Effector memory CD4-positive, alpha-beta T cell (primary cell): ENCODE results near the gene HPX.
A peak's percentile ranks its signal among the peaks of the same experiment; 100 is the strongest.

ENCODE experiments used
- DNase-seq, 3 donors: peaks; one replicate each; pipeline ENCODE4 v3.0.0-alpha.2; 2020
- H3K27ac ChIP-seq: 2 replicates; pipeline ENCODE4 v1.7.0; 2013; ENCODE audit warnings: mild to moderate bottlenecking, low read length, moderate library complexity; ENCODE audit not compliant: insufficient read depth, poor library complexity, severe bottlenecking
- H3K27me3 ChIP-seq: replicated peaks from 2 replicates; pipeline ENCODE4 v1.7.0; 2013; ENCODE audit warnings: mild to moderate bottlenecking, low read length; ENCODE audit not compliant: insufficient read depth, control insufficient read depth, poor library complexity, severe bottlenecking
- H3K36me3 ChIP-seq: 2 replicates; pipeline ENCODE4 v1.7.0; 2013; ENCODE audit warnings: mild to moderate bottlenecking, low read length, moderate library complexity; ENCODE audit not compliant: control insufficient read depth, insufficient read depth
- H3K4me1 ChIP-seq: 2 replicates; pipeline ENCODE4 v1.7.0; 2013; ENCODE audit warnings: low read length, mild to moderate bottlenecking; ENCODE audit not compliant: control insufficient read depth, insufficient read depth, poor library complexity, severe bottlenecking
- H3K4me3 ChIP-seq: 2 replicates; pipeline ENCODE4 v1.7.0; 2013; ENCODE audit warnings: low read length, low read depth, mild to moderate bottlenecking; ENCODE audit not compliant: insufficient read depth, poor library complexity, severe bottlenecking
- H3K9me3 ChIP-seq: 2 replicates; pipeline ENCODE4 v1.7.0; 2013; ENCODE audit warnings: mild to moderate bottlenecking, low read length, moderate library complexity; ENCODE audit not compliant: control insufficient read depth

Gene HPX

DNA sequence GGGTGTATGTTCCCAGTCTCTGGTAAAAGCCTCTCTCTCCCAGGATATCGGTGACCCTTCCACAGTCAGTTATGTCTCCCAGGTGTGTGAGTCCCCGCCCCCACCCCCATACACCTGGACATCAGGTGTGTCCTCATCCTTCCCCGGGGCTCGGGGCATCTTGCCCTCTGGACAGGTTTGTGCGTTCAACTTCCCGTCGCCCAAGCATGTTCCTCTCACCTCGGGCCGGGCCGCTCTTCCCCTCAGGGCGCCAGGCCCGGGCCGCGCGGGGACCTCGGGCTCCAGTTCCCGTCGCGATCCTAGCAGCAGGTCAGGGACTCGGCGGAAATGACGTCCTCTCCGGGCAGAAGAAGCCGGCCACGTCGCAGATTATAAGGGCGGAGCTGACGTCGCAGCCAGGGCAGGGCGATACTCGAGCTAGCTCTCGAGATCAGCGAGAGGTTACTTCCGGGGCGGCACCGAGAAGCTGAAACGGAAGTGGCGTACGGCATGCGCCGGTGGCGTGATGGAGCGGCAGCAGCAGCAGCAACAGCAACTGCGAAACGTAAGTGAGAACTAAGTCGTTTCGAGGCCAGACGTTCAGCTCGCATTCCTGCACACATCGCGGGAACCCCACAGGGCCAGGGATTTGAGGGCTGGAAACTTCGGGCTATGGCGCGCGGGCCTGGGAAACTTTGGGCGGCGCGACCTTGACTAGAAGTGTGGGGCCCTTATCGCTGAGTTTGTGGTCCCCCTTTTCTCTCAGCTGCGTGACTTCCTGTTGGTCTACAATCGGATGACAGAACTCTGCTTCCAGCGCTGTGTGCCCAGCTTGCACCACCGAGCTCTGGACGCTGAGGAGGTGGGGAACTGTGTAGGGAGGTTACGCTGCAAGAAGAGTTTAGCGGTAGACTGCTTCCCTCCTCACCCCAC is 40.5 kb upstream of the HPX start, which contains the start of the genes ARFIP2 and TIMM10B:
Gene ARFIP2, minus strand, starts transcription at position 320 of the 912 bp plus-strand sequence. CDS start 910 bp downstream, outside the sequence.
Gene TIMM10B, plus strand, starts transcription at position 490 of the 912 bp plus-strand sequence. Its CDS starts 16 bp downstream, at position 506.
- H3K27me3 ChIP-seq, result no peaks in the 10 kb centered on the region
- H3K36me3 ChIP-seq, result peaks cover 40% of the 10 kb centered on the region
- peak within 1 kb of the TSS; percentile 88 for H3K27ac ChIP-seq
- H3K4me1 ChIP-seq, result peaks cover 21% of the 10 kb centered on the region
- H3K4me3 ChIP-seq, result peak within 1 kb of the TSS; percentile 74
- peak; percentile 90 to 96 (median 94) for DNase-seq
- H3K9me3 ChIP-seq, result no peaks in the 10 kb centered on the region

DNA sequence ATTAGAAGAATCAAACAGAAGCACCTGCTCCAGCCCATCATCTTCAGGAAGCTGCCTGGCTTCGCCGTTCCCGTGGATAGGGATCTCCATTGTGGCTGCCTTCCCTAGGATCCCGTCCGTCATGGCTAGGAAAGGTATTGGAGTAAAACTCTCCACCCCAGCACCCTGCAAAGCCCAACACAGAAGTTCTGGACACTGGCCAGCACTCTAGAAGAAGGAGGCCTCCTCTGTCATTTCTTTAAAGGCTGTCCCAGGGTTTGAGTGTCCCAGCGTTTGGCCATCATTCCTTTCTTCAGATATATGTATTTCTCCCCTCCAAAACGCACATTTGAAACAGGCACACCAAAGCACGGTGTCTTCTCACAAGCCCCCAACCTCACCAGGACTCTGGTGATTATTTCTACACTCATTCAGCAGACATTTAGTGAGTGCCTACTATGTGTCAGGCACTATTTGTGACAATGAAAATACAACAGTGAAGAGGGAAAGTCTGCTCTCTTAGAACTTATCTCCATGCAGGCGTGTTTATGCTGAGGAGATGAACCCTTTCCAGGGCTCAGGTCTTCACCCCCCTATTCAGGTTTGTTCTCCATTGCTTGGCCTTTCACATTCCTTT is 39.6 kb upstream of the HPX start:
- DNase-seq, result no peak
- H3K36me3 ChIP-seq, result peaks cover 35% of the 10 kb centered on the region
- peaks cover 21% of the 10 kb centered on the region for H3K4me1 ChIP-seq
- peak overlapping the region; percentile 74 for H3K4me3 ChIP-seq
- H3K27ac ChIP-seq, result peak overlapping the region; percentile 88
- no peaks in the 10 kb centered on the region for H3K27me3 ChIP-seq
- H3K9me3 ChIP-seq, result no peaks in the 10 kb centered on the region

- peaks cover 18% of the 10 kb centered on the region for H3K4me1 ChIP-seq
- no peaks in the 10 kb centered on the region for H3K9me3 ChIP-seq
- H3K36me3 ChIP-seq, result peaks cover 13% of the 10 kb centered on the region
- H3K27ac ChIP-seq, result no peak overlapping the region
- H3K4me3 ChIP-seq, result no peak overlapping the region
- H3K27me3 ChIP-seq, result no peaks in the 10 kb centered on the region
- no peak for DNase-seq
These were observed 35.8 kb upstream of the HPX start for GRCh38 chr11:6476571-6476970.

DNA sequence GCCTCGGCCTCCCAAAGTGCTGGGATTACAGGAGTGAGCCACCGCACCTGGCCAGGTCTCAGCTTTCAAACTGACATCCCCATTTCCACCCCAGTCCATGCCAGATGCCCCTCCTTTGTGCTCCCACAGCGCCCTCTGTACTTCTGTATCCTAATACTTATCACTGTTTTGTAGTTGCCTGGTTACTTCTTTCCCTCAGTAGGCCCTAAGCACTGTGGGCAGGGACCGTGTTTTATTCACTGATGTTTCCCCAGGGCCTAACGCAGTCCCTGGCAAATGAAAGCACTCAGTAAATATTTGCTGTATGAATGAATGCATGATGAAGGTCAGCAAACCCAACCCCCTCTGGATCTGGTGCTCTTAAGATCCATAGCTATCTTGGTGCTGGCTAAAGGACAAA is 35.1 kb upstream of the HPX start:
- H3K27ac ChIP-seq, result no peak overlapping the region
- peaks cover 18% of the 10 kb centered on the region for H3K4me1 ChIP-seq
- DNase-seq, result no peak
- H3K4me3 ChIP-seq, result no peak overlapping the region
- H3K36me3 ChIP-seq, result peaks cover 13% of the 10 kb centered on the region
- no peaks in the 10 kb centered on the region for H3K9me3 ChIP-seq
- H3K27me3 ChIP-seq, result no peaks in the 10 kb centered on the region

DNA sequence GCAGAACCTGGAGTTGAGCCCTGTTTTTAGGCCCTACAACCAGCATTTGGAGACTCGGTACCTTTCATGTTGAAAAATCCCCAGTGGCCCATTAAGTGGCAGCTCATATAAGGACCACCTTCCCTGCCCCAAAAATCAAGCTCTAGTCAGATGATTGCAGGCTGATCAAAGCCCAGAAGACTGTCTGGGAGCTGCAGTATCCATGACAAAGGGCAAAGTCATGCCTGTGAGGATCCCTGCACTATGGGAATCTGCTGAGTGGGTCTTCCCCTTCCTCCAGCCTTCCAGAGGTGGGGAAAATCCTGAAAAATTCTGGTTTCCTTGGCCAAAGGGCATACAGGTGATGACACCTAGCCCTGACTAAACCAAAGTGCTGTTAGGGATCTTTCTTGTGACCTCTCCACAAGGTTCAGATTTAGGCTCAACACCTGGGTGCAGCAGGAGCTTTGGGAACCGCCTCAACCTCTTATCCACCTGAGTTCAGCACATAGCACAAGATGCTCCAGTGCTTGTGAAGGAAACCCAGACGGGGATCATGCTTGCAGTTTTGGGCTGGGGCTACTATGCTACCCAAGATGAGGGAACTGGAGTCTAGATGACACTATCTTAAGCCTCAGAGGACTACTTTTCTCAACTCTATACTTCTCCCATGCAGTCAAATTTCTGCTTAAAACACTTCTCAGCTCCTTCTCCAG is 34.2 kb upstream of the HPX start:
- no peaks in the 10 kb centered on the region for H3K27me3 ChIP-seq
- DNase-seq, result no peak
- H3K36me3 ChIP-seq, result peaks cover 13% of the 10 kb centered on the region
- peaks cover 10% of the 10 kb centered on the region for H3K4me1 ChIP-seq
- no peak overlapping the region for H3K4me3 ChIP-seq
- peak overlapping the region; percentile 65 for H3K27ac ChIP-seq
- H3K9me3 ChIP-seq, result no peaks in the 10 kb centered on the region

DNA sequence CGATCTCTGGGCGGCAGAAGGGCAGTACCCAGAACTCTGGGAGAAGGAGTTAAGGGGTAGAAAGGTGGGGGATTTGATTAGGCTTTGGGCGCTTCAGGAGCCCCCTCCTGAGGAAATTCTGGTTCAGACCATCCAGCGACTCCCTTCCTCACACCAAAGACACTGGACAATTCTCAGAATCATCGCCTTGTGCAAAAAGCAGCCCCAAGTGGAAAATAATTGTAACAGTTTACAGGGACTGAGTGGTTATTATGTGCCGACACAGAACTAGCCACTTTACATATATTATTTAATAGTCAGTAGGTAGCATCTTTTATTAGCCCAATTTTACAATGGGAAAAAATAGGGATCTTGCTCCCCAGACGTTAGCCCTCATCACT is 33.6 kb upstream of the HPX start:
- no peaks in the 10 kb centered on the region for H3K9me3 ChIP-seq
- peaks cover 10% of the 10 kb centered on the region for H3K4me1 ChIP-seq
- H3K36me3 ChIP-seq, result peaks cover 13% of the 10 kb centered on the region
- peak overlapping the region; percentile 65 for H3K27ac ChIP-seq
- H3K27me3 ChIP-seq, result no peaks in the 10 kb centered on the region
- H3K4me3 ChIP-seq, result peak overlapping the region; percentile 49
- no peak for DNase-seq

DNA sequence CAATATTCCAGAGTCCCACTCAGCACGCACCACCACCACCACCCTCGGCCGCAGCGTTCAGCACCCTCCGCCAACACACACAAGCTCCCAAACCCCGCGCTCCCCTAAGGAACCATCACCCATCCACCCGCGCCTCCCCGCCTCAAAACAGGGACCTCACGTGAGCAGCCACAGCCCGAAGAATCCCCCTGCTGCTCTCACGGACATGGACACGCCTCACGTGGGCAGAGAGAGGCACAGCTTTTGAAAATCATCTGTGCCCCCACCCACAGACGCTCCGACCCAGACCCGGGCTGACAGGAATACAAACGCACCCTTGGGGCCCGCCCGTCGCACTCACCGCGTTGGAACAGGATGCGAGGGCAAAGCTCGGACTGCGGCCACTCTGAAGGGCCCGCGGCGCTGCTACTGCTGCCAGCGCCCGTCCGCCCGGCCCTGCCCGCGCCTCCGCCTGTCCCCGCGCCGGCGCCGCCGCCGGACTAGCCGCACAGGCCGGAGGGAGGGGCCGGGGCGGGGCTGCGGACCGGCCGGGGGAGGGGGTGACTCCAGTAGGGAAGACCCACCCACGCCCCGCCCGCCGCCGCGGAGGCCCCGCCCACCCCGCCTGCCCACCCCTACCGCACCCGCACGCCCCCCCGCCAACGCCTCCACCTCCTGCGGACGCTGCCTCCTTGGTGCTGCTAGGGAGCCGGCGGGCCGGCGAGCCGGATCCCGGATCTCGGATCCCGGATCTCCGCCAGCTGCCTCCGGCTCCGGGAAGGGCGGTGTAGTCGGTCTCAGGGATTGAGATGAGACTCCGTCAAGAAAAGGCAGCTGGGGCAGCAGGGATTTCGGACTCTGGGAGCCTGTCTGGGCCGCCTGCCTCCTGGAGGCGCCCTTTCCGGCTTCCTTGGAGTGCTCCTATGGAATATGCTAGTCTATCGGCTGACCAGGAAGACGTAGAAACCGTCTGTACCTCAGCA is 32.9 kb upstream of the HPX start, which contains the start of gene TRIM3:
Gene TRIM3, minus strand, starts transcription at position 491 of the 962 bp plus-strand sequence. CDS start 8,246 bp downstream, outside the sequence.
- peak; percentile 74 to 78 (median 77) for DNase-seq
- H3K4me1 ChIP-seq, result peaks cover 10% of the 10 kb centered on the region
- H3K27me3 ChIP-seq, result no peaks in the 10 kb centered on the region
- peak within 1 kb of the TSS; percentile 65 for H3K27ac ChIP-seq
- no peaks in the 10 kb centered on the region for H3K9me3 ChIP-seq
- H3K4me3 ChIP-seq, result peak within 1 kb of the TSS; percentile 58
- peaks cover 13% of the 10 kb centered on the region for H3K36me3 ChIP-seq

- H3K9me3 ChIP-seq, result no peaks in the 10 kb centered on the region
- H3K36me3 ChIP-seq, result peaks cover 11% of the 10 kb centered on the region
- no peak for DNase-seq
- peaks cover 10% of the 10 kb centered on the region for H3K4me1 ChIP-seq
- H3K4me3 ChIP-seq, result peak overlapping the region; percentile 4
- H3K27me3 ChIP-seq, result no peaks in the 10 kb centered on the region
- no peak overlapping the region for H3K27ac ChIP-seq
These were observed 32.1 kb upstream of the HPX start for GRCh38 chr11:6472934-6473333.

- no peaks in the 10 kb centered on the region for H3K27me3 ChIP-seq
These were observed 28.8 kb upstream of the HPX start for GRCh38 chr11:6469599-6469998.

More at GRCh38 chr11:6469599-6469998, 28.8 kb upstream of the HPX start:
- Histone ChIP-seq H3K27ac (no peak overlapping the region), H3K9me3 (no peaks in the 10 kb centered on the region), H3K4me1 (peaks cover 10% of the 10 kb centered on the region), H3K4me3 (no peak overlapping the region), H3K36me3 (no peaks in the 10 kb centered on the region)
- DNase-seq, result no peak
